H1 (cell line): ENCODE data around the gene TSC22D1. TPM values are rescaled to one million over a fixed set of nuclear protein-coding genes. Genes with fewer than 3 reads are reported as not detected.

Source experiments
- CBX5 ChIP-seq: fragments of 300-800, 300-1000 bp; sonication (generic); IDR thresholded peaks from 2 replicates; pipeline ENCODE4 v1.7.1; 2016; ENCODE audit warnings: antibody characterized with exemption, low read length, low read depth
- CREB1 ChIP-seq: IDR thresholded peaks from 2 replicates; pipeline ENCODE4 v1.6.1; 2012; ENCODE audit warnings: inconsistent platforms
- HDAC6 ChIP-seq: IDR thresholded peaks from one replicate; pipeline ENCODE4 v1.7.1; 2012; ENCODE audit warnings: low read depth, mild to moderate bottlenecking, inconsistent platforms, low read length, moderate library complexity
- JUND ChIP-seq: IDR thresholded peaks from 2 replicates; pipeline ENCODE4 v1.6.1; 2011; ENCODE audit warnings: mild to moderate bottlenecking, improper control_type of control experiment, low read length
- RXRA ChIP-seq: IDR thresholded peaks from 2 replicates; pipeline ENCODE4 v1.6.1; 2011; ENCODE audit warnings: low read depth, mild to moderate bottlenecking, low read length, moderate library complexity; ENCODE audit not compliant: insufficient read depth
- polyA plus RNA-seq, 7 experiments: library from polyadenylated mRNA; depleted of rRNA in 3 of 7; stranded (reverse) in 5 of 7; unstranded in 2 of 7; fragments of >200 nt in 5 of 7; fragments of 200-250 nt in 2 of 7; gene quantifications; 1 replicate in 5 of 7; 2 replicates in 1 of 7; 4 replicates in 1 of 7; pipeline versions ENCODE4 v1.2.1 to v1.2.3, GENCODE V29; 2011 to 2013; ENCODE audit warnings: missing spikeins in 2 of 7, mixed read lengths in 2 of 7
- total RNA-seq: library from RNA; stranded (reverse); fragmentation: NEBNext Ultra II Directional; extraction: Animal tissue kit (Norgen Biotek cat#: 25700); gene quantifications from 2 replicates; pipeline ENCODE4 v1.2.1, GENCODE V29; 2021

The TSC22D1 gene
- total and polyA plus RNA-seq, 2 of the 8 experiments (the other 6 are each of a cell fraction or from before 2014, with no cell fraction given): 52.6 to 80.9 TPM

- TF ChIP-seq CREB1: no peak
- TF ChIP-seq HDAC6: no peak
- no peak for TF ChIP-seq RXRA
- no peak for TF ChIP-seq JUND
- TF ChIP-seq CBX5: no peak
These were observed 72.0 kb downstream of the TSC22D1 start (continued) for GRCh38 chr13:44504116-44504515.
